GM12874 (cell line): Measurements from ENCODE around the gene NPFFR1.

Experiments used
- CTCF ChIP-seq: IDR thresholded peaks from 2 replicates; pipeline ENCODE4 v1.5.1; 2011; ENCODE audit warnings: low read depth, mild to moderate bottlenecking, control low read depth, low read length, moderate library complexity; ENCODE audit not compliant: insufficient read depth

NPFFR1 gene

GRCh38 chr10:70315276-70315675, 31.5 kb upstream of the NPFFR1 start:
- no peak for TF ChIP-seq CTCF

GRCh38 chr10:70312972-70313371, 29.2 kb upstream of the NPFFR1 start:
- no peak for TF ChIP-seq CTCF

- TF ChIP-seq CTCF = no peak
Observed at GRCh38 chr10:70312249-70312648, 28.4 kb upstream of the NPFFR1 start.

- TF ChIP-seq CTCF = no peak
Observed at GRCh38 chr10:70311698-70312097, 27.9 kb upstream of the NPFFR1 start.

GRCh38 chr10:70309661-70310060, 25.9 kb upstream of the NPFFR1 start:
- TF ChIP-seq CTCF = no peak

- no peak for TF ChIP-seq CTCF
Observed at GRCh38 chr10:70308121-70309060, 24.6 kb upstream of the NPFFR1 start.

GRCh38 chr10:70306886-70307520, 23.2 kb upstream of the NPFFR1 start:
- TF ChIP-seq CTCF = no peak
